HCT116 (cell line): Measurements from ENCODE around the gene CAV1. TPM values are rescaled to one million over a fixed set of nuclear protein-coding genes. Genes with fewer than 3 reads are reported as not detected.

Experiments
- ATAC-seq: fragments of 200-7000 bp; cut with Tn5 transposase; 2 replicates; pipeline ENCODE4 v1.9.1; 2020; ENCODE audit warnings: mild to moderate bottlenecking, moderate library complexity
- BruUV-seq: library from RNA; stranded (reverse); fragments of 400-500 nt; replicated peaks from 2 replicates; lab custom pipeline; 2021; lab: Mats Ljungman, UMichigan
- CTCF ChIA-PET: fragments of 300-600 bp; sonication (Branson Sonifier 250); formaldehyde crosslinking; loops from one replicate; lab custom pipeline; 2021; ENCODE audit warnings: antibody characterized with exemption; lab: Charles Lee
- POLR2A ChIA-PET: fragments of 300-600, 350-600 bp; sonication (Branson Sonifier 250); formaldehyde crosslinking; loops from one replicate; lab custom pipeline; 2021; ENCODE audit warnings: antibody characterized with exemption; lab: Charles Lee
- RAD21 ChIA-PET, 2 experiments: fragments of 300-600 bp; sonication (Branson Sonifier 250); formaldehyde crosslinking; loops; one replicate each; lab custom pipeline; 2023; ENCODE audit warnings: low total read pairs in 2 of 2; ENCODE audit not compliant: uncharacterized antibody in 2 of 2, unreplicated experiment in 2 of 2, low non-redundant PET in 1 of 2; lab: Charles Lee
- DNase-seq: peaks from one replicate; pipeline ENCODE4 v3.0.0-alpha.2; 2010; ENCODE audit warnings: low read depth, low spot score
- H2AFZ ChIP-seq: fragments of 200-600 bp; shearing (Covaris generic), sonication (generic); 2 replicates; pipeline ENCODE4 v1.6.1; 2017; ENCODE audit warnings: low read depth, mixed run types, mixed read lengths, antibody characterized with exemption, low read length; ENCODE audit not compliant: poor library complexity, severe bottlenecking
- H3K27ac ChIP-seq: 2 replicates; pipeline ENCODE4 v1.5.1; 2012; ENCODE audit warnings: low read depth, low read length
- H3K27me3 ChIP-seq: fragments of 200-600 bp; sonication (generic); 2 replicates; pipeline ENCODE4 v1.6.1; 2016; ENCODE audit warnings: mixed run types, low read length, mixed read lengths; ENCODE audit not compliant: insufficient read depth
- H3K36me3 ChIP-seq, 2 experiments: fragments of 200-500 bp in 1 of 2; fragments of 200-600 bp in 1 of 2; sonication (Bioruptor generic) in 1 of 2; sonication (generic) in 1 of 2; 2 replicates each; pipeline versions ENCODE4 v1.5.1 to v1.6.1; 2014 to 2016; ENCODE audit warnings: low read length in 2 of 2, inconsistent platforms in 1 of 2, mixed read lengths in 1 of 2, mixed run types in 1 of 2; ENCODE audit not compliant: insufficient read depth in 2 of 2, control insufficient read depth in 1 of 2
- H3K4me1 ChIP-seq, 2 experiments: fragments of 200-600 bp in 1 of 2; sonication (generic) in 1 of 2; 2 replicates each; pipeline versions ENCODE4 v1.5.1 to v1.6.1; 2012 to 2017; ENCODE audit warnings: low read length in 2 of 2, inconsistent platforms in 1 of 2, mild to moderate bottlenecking in 1 of 2, mixed read lengths in 1 of 2, mixed run types in 1 of 2, moderate library complexity in 1 of 2; ENCODE audit not compliant: insufficient read depth in 2 of 2, control insufficient read depth in 1 of 2
- H3K4me2 ChIP-seq: fragments of 200-600 bp; sonication (generic); 2 replicates; pipeline ENCODE4 v1.6.1; 2017; ENCODE audit warnings: mixed run types, low read length, mixed read lengths
- H3K4me3 ChIP-seq, 2 experiments: fragments of 200-600 bp in 1 of 2; sonication (generic) in 1 of 2; replicated peaks in 1 of 2; 2 replicates each; pipeline ENCODE4 v1.5.1; 2011 to 2016; ENCODE audit warnings: low read length in 2 of 2, control low read depth in 1 of 2, low read depth in 1 of 2, mild to moderate bottlenecking in 1 of 2, mixed read lengths in 1 of 2, mixed run types in 1 of 2
- H3K79me2 ChIP-seq: fragments of 200-600 bp; sonication (generic); 2 replicates; pipeline ENCODE4 v1.6.1; 2017; ENCODE audit warnings: mild to moderate bottlenecking, mixed run types, low read length, moderate library complexity, mixed read lengths; ENCODE audit not compliant: insufficient read depth
- H3K9ac ChIP-seq: fragments of 200-600 bp; sonication (generic); 2 replicates; pipeline ENCODE4 v1.6.1; 2016; ENCODE audit warnings: low read length, mixed read lengths
- H3K9me2 ChIP-seq: fragments of 200-600 bp; sonication (generic), shearing (Covaris generic); 2 replicates; pipeline ENCODE4 v1.6.1; 2017; ENCODE audit warnings: mixed run types, mild to moderate bottlenecking, moderate library complexity; ENCODE audit not compliant: insufficient read depth
- H3K9me3 ChIP-seq, 2 experiments: fragments of 200-500 bp in 1 of 2; fragments of 200-600 bp in 1 of 2; sonication (Bioruptor generic) in 1 of 2; sonication (generic) in 1 of 2; 2 replicates each; pipeline ENCODE4 v1.6.1; 2014 to 2017; ENCODE audit warnings: low read length in 2 of 2, mixed read lengths in 2 of 2, inconsistent platforms in 1 of 2, low read depth in 1 of 2, mild to moderate bottlenecking in 1 of 2, mixed run types in 1 of 2, moderate library complexity in 1 of 2; ENCODE audit not compliant: control insufficient read depth in 1 of 2, insufficient read depth in 1 of 2
- H4K20me1 ChIP-seq: fragments of 200-600 bp; sonication (generic), shearing (Covaris generic); 2 replicates; pipeline ENCODE4 v1.6.1; 2017; ENCODE audit warnings: mixed run types, mild to moderate bottlenecking, moderate library complexity; ENCODE audit not compliant: insufficient read depth
- ATF3 ChIP-seq: IDR thresholded peaks from 2 replicates; pipeline ENCODE4 v1.6.1; 2012
- CBX3 ChIP-seq: IDR thresholded peaks from 2 replicates; pipeline ENCODE4 v1.6.1; 2012; ENCODE audit warnings: low read depth
- CEBPB ChIP-seq: IDR thresholded peaks from 2 replicates; pipeline ENCODE4 v1.6.1; 2012; ENCODE audit warnings: low read depth
- EGR1 ChIP-seq: IDR thresholded peaks from 2 replicates; pipeline ENCODE4 v1.6.1; 2012; ENCODE audit warnings: low read depth
- ELF1 ChIP-seq: IDR thresholded peaks from 2 replicates; pipeline ENCODE4 v1.6.1; 2012; ENCODE audit warnings: low read depth, borderline replicate concordance
- EZH2 ChIP-seq: fragments of 200-600 bp; sonication (generic); IDR thresholded peaks from 2 replicates; pipeline ENCODE4 v1.6.1; 2017; ENCODE audit warnings: antibody characterized with exemption, mixed run types
- POLR2A ChIP-seq: IDR thresholded peaks from 2 replicates; pipeline ENCODE4 v1.7.0; 2011; ENCODE audit warnings: borderline replicate concordance; ENCODE audit not compliant: insufficient read depth, insufficient read length; ENCODE audit errors: extremely low read depth
- POLR2AphosphoS5 ChIP-seq: IDR thresholded peaks from 2 replicates; pipeline ENCODE4 v1.6.1; 2011; ENCODE audit warnings: mild to moderate bottlenecking, low read depth, low read length, moderate library complexity
- RAD21 ChIP-seq: IDR thresholded peaks from 2 replicates; pipeline ENCODE4 v1.6.1; 2012; ENCODE audit warnings: low read depth, mild to moderate bottlenecking
- REST ChIP-seq: IDR thresholded peaks from 2 replicates; pipeline ENCODE4 v1.6.1; 2012; ENCODE audit warnings: low read depth
- SP1 ChIP-seq: IDR thresholded peaks from 2 replicates; pipeline ENCODE4 v1.6.1; 2012; ENCODE audit warnings: low read depth
- SRF ChIP-seq: IDR thresholded peaks from 2 replicates; pipeline ENCODE4 v1.6.1; 2012; ENCODE audit warnings: low read depth
- ZFX ChIP-seq: fragments of 450-650 bp; IDR thresholded peaks from 2 replicates; pipeline ENCODE4 v1.6.1; 2017
- ZNF274 ChIP-seq: fragments of 200-500 bp; sonication (Bioruptor generic); IDR thresholded peaks from 2 replicates; pipeline ENCODE4 v1.6.1; 2014; ENCODE audit warnings: mild to moderate bottlenecking, low read depth, low read length, inconsistent platforms
- intact Hi-C: fragments of 100-400 bp; cut with micrococcal nuclease; formaldehyde crosslinking; loops from 2 replicates; pipeline ENCODE4 v1.10.0; 2022
- total RNA-seq: library from RNA; stranded (reverse); gene quantifications from one replicate; pipeline ENCODE4 v1.2.1, GENCODE V29; 2021; ENCODE audit not compliant: unreplicated experiment
- TF ChIP-seq, protein P1 (sequence below): IDR thresholded peaks from 2 replicates; pipeline ENCODE4 v1.6.1; 2012
- TF ChIP-seq, protein P2 (sequence below), 3 experiments: fragments of 200-600 bp in 1 of 3; sonication (generic) in 1 of 3; IDR thresholded peaks in 2 of 3; conservative IDR thresholded peaks in 1 of 3; 2 replicates each; pipeline ENCODE4 v1.5.1; 2012 to 2017; ENCODE audit warnings: low read depth in 2 of 3, low read length in 2 of 3, antibody characterized with exemption in 1 of 3, borderline replicate concordance in 1 of 3, control low read depth in 1 of 3, mild to moderate bottlenecking in 1 of 3, mixed read lengths in 1 of 3, mixed run types in 1 of 3, moderate library complexity in 1 of 3; ENCODE audit not compliant: insufficient read depth in 1 of 3

Gene CAV1
- total RNA-seq, 1 experiment from 2014 or later, result 298 TPM

- no TSS peak for BruUV-seq
- Histone ChIP-seq H3K9me2 (no peaks in the 10 kb centered on the region), H3K27ac (no peak overlapping the region; the same call in 1 of the 2 replicates), H4K20me1 (peaks cover 11% of the 10 kb centered on the region; the same call in 1 of the 2 replicates), H3K79me2 (peaks cover 98% of the 10 kb centered on the region), H3K9me3 (no peaks in the 10 kb centered on the region), H3K4me2 (no peak overlapping the region), H3K4me1 (peaks cover 0 to 15% of the 10 kb centered on the region in 2 experiments; a peak in 1 of 4 replicates), H3K36me3 (peaks cover 9 to 86% of the 10 kb centered on the region in 2 experiments; a peak in 3 of 4 replicates), H3K27me3 (no peaks in the 10 kb centered on the region), H2AFZ (no peak overlapping the region), H3K4me3 (no peak overlapping the region), H3K9ac (no peak overlapping the region)
- CTCF ChIA-PET, result interaction anchor here (2.2 kb wide), 1 partner anchor 16 kb away, joined by 4 read pairs; no protein-coding TSS in a partner anchor
- no peak for DNase-seq
- POLR2A ChIA-PET, result no interaction called here
- RAD21 ChIA-PET, result no interaction called here
- no peak for ATAC-seq
- TF ChIP-seq CBX3 (no peak), ZFX (no peak), ELF1 (no peak), EGR1 (no peak), SRF (no peak), REST (no peak)
- intact Hi-C loops, result no loop called here
These were observed 17.8 kb downstream of the CAV1 start for GRCh38 chr7:116542618-116543017.

DNA sequence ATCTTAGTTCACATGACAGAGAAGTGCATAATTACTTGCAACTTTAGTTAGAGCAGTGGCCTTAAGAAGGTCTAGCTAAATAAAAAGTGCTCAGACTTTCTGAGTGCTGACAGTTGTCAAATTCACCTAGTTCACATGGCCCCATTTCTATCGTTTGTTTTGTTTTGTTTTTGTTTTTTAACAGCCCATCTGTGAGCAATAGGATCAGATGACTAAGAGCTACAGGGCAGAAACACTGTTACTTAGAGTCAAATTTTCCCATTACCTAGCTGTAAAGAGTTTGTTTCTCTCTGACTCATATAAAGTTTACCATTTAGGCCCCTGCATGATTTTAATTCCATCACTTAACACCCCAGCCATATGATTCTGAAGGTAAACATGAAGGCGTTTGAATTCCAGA lies 18.8 kb downstream of the CAV1 start:
- RAD21 ChIA-PET, result no interaction called here
- DNase-seq (no peak), ATAC-seq (no peak)
- Histone ChIP-seq H3K9me3 (no peaks in the 10 kb centered on the region), H3K4me2 (no peak overlapping the region), H3K4me3 (no peak overlapping the region), H3K9me2 (no peaks in the 10 kb centered on the region), H3K27me3 (no peaks in the 10 kb centered on the region), H3K4me1 (peaks cover 0 to 15% of the 10 kb centered on the region in 2 experiments; a peak in 1 of 4 replicates), H3K27ac (no peak overlapping the region), H3K79me2 (peaks cover 98% of the 10 kb centered on the region), H3K9ac (no peak overlapping the region), H4K20me1 (peaks cover 11% of the 10 kb centered on the region; the same call in 1 of the 2 replicates), H3K36me3 (peaks cover 9 to 86% of the 10 kb centered on the region in 2 experiments; a peak in 3 of 4 replicates), H2AFZ (no peak overlapping the region)
- POLR2A ChIA-PET, result no interaction called here
- BruUV-seq, result no TSS peak
- CTCF ChIA-PET, result interaction anchor here (2.2 kb wide), 1 partner anchor 17 kb away, joined by 4 read pairs; no protein-coding TSS in a partner anchor
- intact Hi-C loops, result no loop called here
- TF ChIP-seq EZH2, result no peak
- no peak for TF ChIP-seq EGR1
- TF ChIP-seq POLR2A, result no peak
- TF ChIP-seq ZNF274, result no peak
- TF ChIP-seq CEBPB, result no peak
- TF ChIP-seq ELF1, result no peak
- TF ChIP-seq ZFX, result no peak
- no peak for TF ChIP-seq ATF3
- TF ChIP-seq, protein P1, sequence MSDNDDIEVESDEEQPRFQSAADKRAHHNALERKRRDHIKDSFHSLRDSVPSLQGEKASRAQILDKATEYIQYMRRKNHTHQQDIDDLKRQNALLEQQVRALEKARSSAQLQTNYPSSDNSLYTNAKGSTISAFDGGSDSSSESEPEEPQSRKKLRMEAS, result no peak
- no peak for TF ChIP-seq POLR2AphosphoS5
- TF ChIP-seq, protein P2, sequence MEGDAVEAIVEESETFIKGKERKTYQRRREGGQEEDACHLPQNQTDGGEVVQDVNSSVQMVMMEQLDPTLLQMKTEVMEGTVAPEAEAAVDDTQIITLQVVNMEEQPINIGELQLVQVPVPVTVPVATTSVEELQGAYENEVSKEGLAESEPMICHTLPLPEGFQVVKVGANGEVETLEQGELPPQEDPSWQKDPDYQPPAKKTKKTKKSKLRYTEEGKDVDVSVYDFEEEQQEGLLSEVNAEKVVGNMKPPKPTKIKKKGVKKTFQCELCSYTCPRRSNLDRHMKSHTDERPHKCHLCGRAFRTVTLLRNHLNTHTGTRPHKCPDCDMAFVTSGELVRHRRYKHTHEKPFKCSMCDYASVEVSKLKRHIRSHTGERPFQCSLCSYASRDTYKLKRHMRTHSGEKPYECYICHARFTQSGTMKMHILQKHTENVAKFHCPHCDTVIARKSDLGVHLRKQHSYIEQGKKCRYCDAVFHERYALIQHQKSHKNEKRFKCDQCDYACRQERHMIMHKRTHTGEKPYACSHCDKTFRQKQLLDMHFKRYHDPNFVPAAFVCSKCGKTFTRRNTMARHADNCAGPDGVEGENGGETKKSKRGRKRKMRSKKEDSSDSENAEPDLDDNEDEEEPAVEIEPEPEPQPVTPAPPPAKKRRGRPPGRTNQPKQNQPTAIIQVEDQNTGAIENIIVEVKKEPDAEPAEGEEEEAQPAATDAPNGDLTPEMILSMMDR (IDR thresholded peaks at IDR 0.05 in 2 of 3, conservative IDR thresholded peaks at IDR 0.05 in 1 of 3; ENCODE audit: borderline replicate concordance in 1 of 3, insufficient read depth in 1 of 3, low read depth in 2 of 3, low read length in 2 of 3), result no peak
- TF ChIP-seq RAD21, result no peak
- TF ChIP-seq SP1, result no peak
